ENCODE data around the gene KIF26A.

GRCh38 chr14:104118006-104118844 is 20.2 kb upstream of the KIF26A start:
- no peak for TF ChIP-seq REST (IDR thresholded peaks at IDR 0.05; ENCODE audit: unreplicated experiment)
- no peak for TF ChIP-seq POLR2AphosphoS5 (IDR thresholded peaks at IDR 0.05; ENCODE audit: low read depth)
- no peak for TF ChIP-seq CTCF (conservative IDR thresholded peaks at IDR 0.05; ENCODE audit: low read depth in 2 of 2)
- TF ChIP-seq ZNF114 (CRISPR knock-in tag; IDR thresholded peaks at IDR 0.05) = no peak
- TF ChIP-seq EZH2 (IDR thresholded peaks at IDR 0.05; ENCODE audit: low read depth, unreplicated experiment) = no peak
- no peak for TF ChIP-seq ETS1 (IDR thresholded peaks at IDR 0.05)
- TF ChIP-seq JUNB (IDR thresholded peaks at IDR 0.05; ENCODE audit: unreplicated experiment) = no peak
- TF ChIP-seq EZH2phosphoT487 (IDR thresholded peaks at IDR 0.05; ENCODE audit: unreplicated experiment) = no peak
- no peak for TF ChIP-seq CREB1 (CRISPR knock-in tag; IDR thresholded peaks at IDR 0.05; ENCODE audit: low read depth)
- TF ChIP-seq ZNF331 (CRISPR knock-in tag; IDR thresholded peaks at IDR 0.05; ENCODE audit: low read depth) = no peak
- no peak for TF ChIP-seq NANOG (IDR thresholded peaks at IDR 0.05; ENCODE audit: borderline replicate concordance)
